Body of pancreas (tissue), 4 donors: ENCODE results near the gene ZBTB16.

ENCODE experiments used
- CTCF ChIP-seq, 7 experiments: fragments of 450-650 bp in 4 of 7; fragments of 200-600 bp in 3 of 7; sonication (generic) in 3 of 7; IDR thresholded peaks; one replicate each; pipeline ENCODE4 v1.5.1; 2016 to 2019; ENCODE audit warnings: antibody characterized with exemption in 7 of 7
- POLR2A ChIP-seq, 3 donors: fragments of 450-650 bp; IDR thresholded peaks; one replicate each; pipeline ENCODE4 v1.6.1; 2016; ENCODE audit warnings: antibody characterized with exemption in 3 of 3, mild to moderate bottlenecking in 2 of 3

- no peak for TF ChIP-seq CTCF (IDR thresholded peaks at IDR 0.05)
- no peak for TF ChIP-seq POLR2A (IDR thresholded peaks at IDR 0.05)
These were observed 70.6 kb downstream of the ZBTB16 start for GRCh38 chr11:114130115-114130576.
